ENCODE measurements around the gene CR1. TPM values are rescaled to one million over a fixed set of nuclear protein-coding genes. Genes with fewer than 3 reads are reported as not detected.
"Not testable (repeated sequence)": the region's sequence is repeated elsewhere in the genome, so short reads cannot be mapped to it uniquely, and the experiment has no call there.

The CR1 gene
- total RNA-seq, 2 donors from 2014 or later: 8.2 TPM; not detected in 1

DNA sequence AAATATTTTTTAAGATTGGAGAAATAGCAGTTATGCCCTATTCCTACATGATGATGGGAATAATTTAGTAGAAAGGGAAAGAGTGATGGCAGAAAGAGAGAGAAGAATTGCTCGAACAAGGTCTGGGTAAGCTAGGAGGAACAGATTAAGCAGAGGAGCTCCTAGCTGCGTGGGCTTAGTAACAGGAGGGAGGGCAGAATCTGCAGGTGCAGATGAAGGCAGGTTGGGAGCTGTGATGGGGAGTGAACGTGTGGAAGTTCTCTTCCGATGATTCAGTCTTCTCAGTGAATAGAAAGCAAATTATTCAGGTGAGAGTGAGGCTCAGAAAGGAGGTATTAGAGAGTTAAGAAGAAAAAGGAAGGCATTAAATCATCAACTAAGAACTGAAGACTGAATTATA is 8.3 kb upstream of the CR1 start:
- peaks cover 21 to 35% of the 10 kb centered on the region in 2 donors for H3K27me3 Mint-ChIP-seq
- no peak for ATAC-seq
- H3K4me3 Mint-ChIP-seq: no peak overlapping the region
- DNase-seq (ENCODE audit: low spot score): no peak
- no peaks in the 10 kb centered on the region for H3K9me3 Mint-ChIP-seq
- H3K4me1 Mint-ChIP-seq (ENCODE audit: low read depth in 2 of 2): no peaks in the 10 kb centered on the region
- no peak overlapping the region for H3K27ac Mint-ChIP-seq
- H3K36me3 Mint-ChIP-seq: no peaks in the 10 kb centered on the region

GRCh38 chr1:207493212-207493611 is 2.7 kb upstream of the CR1 start:
- H3K36me3 Mint-ChIP-seq: no peaks in the 10 kb centered on the region
- H3K9me3 Mint-ChIP-seq: no peaks in the 10 kb centered on the region
- peaks cover 4 to 5% of the 10 kb centered on the region in 2 donors for H3K4me1 Mint-ChIP-seq (ENCODE audit: low read depth in 2 of 2)
- no peak for DNase-seq (ENCODE audit: low spot score)
- peaks cover 21 to 31% of the 10 kb centered on the region in 2 donors for H3K27me3 Mint-ChIP-seq
- no peak overlapping the region for H3K27ac Mint-ChIP-seq
- no peak overlapping the region for H3K4me3 Mint-ChIP-seq
- no peak for ATAC-seq

DNA sequence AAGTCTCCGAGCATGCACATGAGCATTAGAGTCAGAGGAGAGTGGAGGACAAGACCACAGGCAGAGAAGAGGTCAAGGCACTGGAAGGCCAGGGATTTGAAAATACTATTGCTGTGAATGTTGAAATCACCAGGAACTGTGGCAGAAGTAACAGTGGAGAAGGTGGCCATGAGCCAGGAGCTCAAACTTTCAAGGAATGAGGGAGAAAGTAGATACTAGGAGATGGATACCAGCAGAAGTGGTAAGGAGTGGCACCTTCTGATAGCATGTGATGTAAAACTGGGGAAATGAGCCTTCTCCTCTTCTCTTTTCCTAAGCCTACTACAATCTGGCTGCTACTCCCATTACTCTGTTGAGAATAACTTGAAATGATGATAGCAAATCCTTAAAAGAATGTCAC is 1.8 kb upstream of the CR1 start:
- Mint-ChIP-seq H3K27me3 (peaks cover 26 to 40% of the 10 kb centered on the region in 2 donors), H3K4me3 (no peak overlapping the region), H3K9me3 (no peaks in the 10 kb centered on the region), H3K27ac (no peak overlapping the region), H3K36me3 (no peaks in the 10 kb centered on the region), H3K4me1 (ENCODE audit: low read depth in 2 of 2) (peaks cover 4 to 5% of the 10 kb centered on the region in 2 donors)
- ATAC-seq (no peak), DNase-seq (ENCODE audit: low spot score) (no peak)

DNA sequence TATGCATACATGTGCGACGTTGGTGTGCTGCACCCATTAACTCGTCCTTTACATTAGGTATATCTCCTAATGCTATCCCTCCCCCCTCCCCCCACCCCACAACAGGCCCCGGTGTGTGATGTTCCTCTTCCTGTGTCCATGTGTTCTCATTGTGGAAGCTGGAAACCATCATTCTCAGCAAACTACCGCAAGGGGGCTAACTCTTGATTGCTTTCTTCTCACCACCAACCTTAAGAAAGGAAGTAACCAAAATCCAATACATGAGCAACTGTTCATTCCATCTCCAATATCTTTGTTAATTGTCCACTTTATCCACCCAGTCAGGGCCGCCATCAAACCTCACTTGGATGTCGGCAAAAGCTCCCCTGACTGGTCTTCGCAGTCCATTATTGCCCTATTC is 676 bp upstream of the CR1 start:
- Mint-ChIP-seq H3K4me3 (peak overlapping the region; percentile 57), H3K27ac (peak overlapping the region in 1 of 2 donors; percentile 21), H3K27me3 (peaks cover 32 to 45% of the 10 kb centered on the region in 2 donors)
- H3K9me3 Mint-ChIP-seq; H3K4me1 Mint-ChIP-seq (ENCODE audit: low read depth in 2 of 2); H3K36me3 Mint-ChIP-seq; DNase-seq (ENCODE audit: low spot score); ATAC-seq: not testable (repeated sequence)

DNA sequence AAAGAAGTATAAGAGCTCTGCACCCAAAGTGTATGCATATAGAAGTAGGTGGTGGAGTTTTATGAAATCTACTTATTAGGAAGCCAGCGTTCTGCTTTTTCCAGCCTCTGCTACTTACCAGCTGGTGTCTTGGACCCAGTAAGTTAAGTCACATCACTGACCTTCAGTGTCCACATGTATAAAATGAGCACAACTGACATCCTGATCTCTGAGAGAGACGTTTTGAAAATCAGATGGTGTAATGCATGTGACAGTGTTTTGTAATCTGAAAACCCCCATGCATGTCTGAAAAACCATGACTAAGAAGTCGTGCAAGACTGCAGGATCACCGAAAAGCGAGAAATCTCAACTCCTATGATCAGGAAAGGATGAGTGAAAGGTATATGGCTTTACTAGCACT is 2.0 kb downstream of the CR1 start:
- Mint-ChIP-seq H3K27ac (no peak overlapping the region), H3K4me1 (ENCODE audit: low read depth in 2 of 2) (peaks cover 4 to 5% of the 10 kb centered on the region in 2 donors), H3K27me3 (peaks cover 41 to 57% of the 10 kb centered on the region in 2 donors), H3K36me3 (no peaks in the 10 kb centered on the region), H3K9me3 (no peaks in the 10 kb centered on the region), H3K4me3 (peak overlapping the region; percentile 13)
- ATAC-seq (no peak), DNase-seq (ENCODE audit: low spot score) (no peak)

DNA sequence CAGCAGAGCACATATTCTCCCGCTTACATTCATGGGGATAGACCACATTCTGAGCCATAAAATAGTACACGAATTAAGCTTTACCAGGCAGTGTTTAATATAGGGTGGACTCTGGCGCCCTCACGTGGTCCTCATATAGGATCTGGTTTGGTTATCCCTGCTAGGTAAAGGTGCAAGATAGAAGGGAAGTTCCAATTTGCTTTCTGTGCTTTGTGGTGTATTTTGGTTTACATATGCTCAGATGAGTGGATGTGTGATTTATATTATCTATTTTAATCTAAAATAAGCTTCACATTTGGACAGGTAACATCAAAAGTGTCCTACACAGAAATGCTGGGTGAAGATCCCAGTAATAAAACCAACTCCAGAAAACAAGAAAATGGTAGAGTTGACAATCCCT is 3.6 kb downstream of the CR1 start:
- no peaks in the 10 kb centered on the region for H3K9me3 Mint-ChIP-seq
- peak; percentile 74 to 81 for ATAC-seq
- no peak overlapping the region for H3K4me3 Mint-ChIP-seq
- peaks cover 49 to 68% of the 10 kb centered on the region in 2 donors for H3K27me3 Mint-ChIP-seq
- peaks cover 4 to 5% of the 10 kb centered on the region in 2 donors for H3K4me1 Mint-ChIP-seq (ENCODE audit: low read depth in 2 of 2)
- no peaks in the 10 kb centered on the region for H3K36me3 Mint-ChIP-seq
- H3K27ac Mint-ChIP-seq: no peak overlapping the region
- DNase-seq (ENCODE audit: low spot score): no peak

GRCh38 chr1:207500306-207500705 is 4.3 kb downstream of the CR1 start:
- H3K4me1 Mint-ChIP-seq (ENCODE audit: low read depth in 2 of 2): peaks cover 4 to 5% of the 10 kb centered on the region in 2 donors
- H3K9me3 Mint-ChIP-seq: no peaks in the 10 kb centered on the region
- peaks cover 49 to 65% of the 10 kb centered on the region in 2 donors for H3K27me3 Mint-ChIP-seq
- no peaks in the 10 kb centered on the region for H3K36me3 Mint-ChIP-seq
- DNase-seq (ENCODE audit: low spot score) (no peak), ATAC-seq (no peak)
- H3K27ac Mint-ChIP-seq: no peak overlapping the region
- H3K4me3 Mint-ChIP-seq: no peak overlapping the region

DNA sequence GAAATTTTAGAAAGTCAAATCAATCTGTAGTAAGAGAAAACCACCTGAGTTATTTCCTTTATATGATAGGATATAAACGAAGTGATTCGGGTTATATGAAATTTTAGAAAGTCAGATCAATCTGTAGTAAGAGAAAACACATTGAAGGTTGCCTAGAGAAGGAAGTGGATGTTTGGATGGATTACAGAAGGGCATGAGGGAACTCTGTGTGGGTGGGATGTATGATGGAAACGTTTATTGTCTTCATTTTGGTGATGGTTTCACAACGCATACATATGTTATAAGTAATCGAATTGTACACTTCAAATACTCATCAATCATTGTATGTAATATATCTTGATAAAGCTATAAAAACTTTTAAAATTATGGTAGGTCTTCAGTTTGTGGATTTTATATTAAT is 5.1 kb downstream of the CR1 start:
- Mint-ChIP-seq H3K36me3 (no peaks in the 10 kb centered on the region), H3K27ac (no peak overlapping the region), H3K4me1 (ENCODE audit: low read depth in 2 of 2) (no peaks in the 10 kb centered on the region), H3K4me3 (no peak overlapping the region), H3K9me3 (no peaks in the 10 kb centered on the region), H3K27me3 (peaks cover 41 to 60% of the 10 kb centered on the region in 2 donors)
- ATAC-seq: no peak
- DNase-seq (ENCODE audit: low spot score): no peak

DNA sequence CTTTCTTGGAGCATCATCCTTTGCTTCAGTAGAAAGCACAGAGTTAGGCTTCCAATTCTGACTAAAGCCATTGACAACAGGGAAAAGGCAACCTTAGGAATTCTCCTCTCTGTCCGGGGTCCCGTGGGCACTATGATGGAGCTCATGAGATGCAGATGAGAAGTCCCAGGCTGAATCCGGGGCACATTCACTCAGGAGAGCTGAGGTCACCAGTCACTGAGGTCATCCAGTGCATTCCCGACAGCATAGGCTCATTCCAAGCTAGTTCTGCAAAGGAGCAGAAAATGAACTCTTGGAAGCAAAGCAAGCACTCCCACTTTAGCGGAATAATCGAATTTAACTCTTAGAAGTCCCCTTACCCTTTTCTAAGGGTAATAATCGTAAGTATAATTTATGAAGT is 6.8 kb downstream of the CR1 start:
- Mint-ChIP-seq H3K4me1 (ENCODE audit: low read depth in 2 of 2) (no peaks in the 10 kb centered on the region), H3K4me3 (no peak overlapping the region), H3K36me3 (no peaks in the 10 kb centered on the region), H3K9me3 (no peaks in the 10 kb centered on the region), H3K27ac (no peak overlapping the region), H3K27me3 (peaks cover 41 to 67% of the 10 kb centered on the region in 2 donors)
- DNase-seq (ENCODE audit: low spot score) (no peak), ATAC-seq (no peak)

GRCh38 chr1:207503950-207504349 is 8.0 kb downstream of the CR1 start:
- Mint-ChIP-seq H3K36me3 (no peaks in the 10 kb centered on the region), H3K27ac (no peak overlapping the region), H3K9me3 (no peaks in the 10 kb centered on the region), H3K4me3 (no peak overlapping the region), H3K27me3 (peaks cover 34 to 59% of the 10 kb centered on the region in 2 donors), H3K4me1 (ENCODE audit: low read depth in 2 of 2) (no peaks in the 10 kb centered on the region)
- no peak for ATAC-seq
- DNase-seq (ENCODE audit: low spot score): no peak

- DNase-seq (ENCODE audit: low spot score): no peak
- H3K27me3 Mint-ChIP-seq: peaks cover 29 to 54% of the 10 kb centered on the region in 2 donors
- no peaks in the 10 kb centered on the region for H3K36me3 Mint-ChIP-seq
- no peak overlapping the region for H3K4me3 Mint-ChIP-seq
- no peaks in the 10 kb centered on the region for H3K4me1 Mint-ChIP-seq (ENCODE audit: low read depth in 2 of 2)
- no peak for ATAC-seq
- H3K27ac Mint-ChIP-seq: no peak overlapping the region
- H3K9me3 Mint-ChIP-seq: no peaks in the 10 kb centered on the region
These were observed 8.5 kb downstream of the CR1 start for GRCh38 chr1:207504438-207504837.

GRCh38 chr1:207510444-207510843 is 14.5 kb downstream of the CR1 start:
- no peaks in the 10 kb centered on the region for H3K9me3 Mint-ChIP-seq
- no peaks in the 10 kb centered on the region for H3K4me1 Mint-ChIP-seq (ENCODE audit: low read depth in 2 of 2)

DNA sequence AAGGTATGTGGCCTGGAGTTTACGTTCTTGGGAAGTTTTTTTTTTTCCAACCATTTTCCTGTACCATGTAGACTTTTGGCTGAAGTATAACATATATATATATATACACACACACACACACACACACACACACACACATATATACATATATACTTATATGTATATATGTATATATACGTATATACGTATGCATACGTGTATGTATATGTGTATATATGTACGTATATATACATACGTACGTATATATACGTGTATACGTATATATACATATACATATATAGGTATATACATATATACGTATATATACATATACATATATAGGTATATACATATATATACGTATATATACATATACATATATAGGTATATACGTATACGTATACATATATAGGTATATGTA is 18.9 kb downstream of the CR1 start:
- no peak overlapping the region for H3K4me3 Mint-ChIP-seq
- ATAC-seq: no peak
- no peaks in the 10 kb centered on the region for H3K4me1 Mint-ChIP-seq (ENCODE audit: low read depth in 2 of 2)
- DNase-seq (ENCODE audit: low spot score): no peak
- H3K27ac Mint-ChIP-seq: no peak overlapping the region
- peaks cover 22 to 43% of the 10 kb centered on the region in 2 donors for H3K27me3 Mint-ChIP-seq
- H3K9me3 Mint-ChIP-seq: no peaks in the 10 kb centered on the region
- no peaks in the 10 kb centered on the region for H3K36me3 Mint-ChIP-seq

More at GRCh38 chr1:207510444-207510843, 14.5 kb downstream of the CR1 start:
- H3K27ac Mint-ChIP-seq: no peak overlapping the region
- H3K27me3 Mint-ChIP-seq: peaks cover 20 to 45% of the 10 kb centered on the region in 2 donors
- ATAC-seq (no peak), DNase-seq (ENCODE audit: low spot score) (no peak)
- no peaks in the 10 kb centered on the region for H3K36me3 Mint-ChIP-seq
- no peak overlapping the region for H3K4me3 Mint-ChIP-seq

- Mint-ChIP-seq H3K4me3 (no peak overlapping the region), H3K4me1 (ENCODE audit: low read depth in 2 of 2) (no peaks in the 10 kb centered on the region), H3K36me3 (no peaks in the 10 kb centered on the region), H3K27me3 (peaks cover 25 to 52% of the 10 kb centered on the region in 2 donors), H3K27ac (no peak overlapping the region), H3K9me3 (no peaks in the 10 kb centered on the region)
- no peak for ATAC-seq
- no peak for DNase-seq (ENCODE audit: low spot score)
These were observed 20.8 kb downstream of the CR1 start for GRCh38 chr1:207516729-207517128.

DNA sequence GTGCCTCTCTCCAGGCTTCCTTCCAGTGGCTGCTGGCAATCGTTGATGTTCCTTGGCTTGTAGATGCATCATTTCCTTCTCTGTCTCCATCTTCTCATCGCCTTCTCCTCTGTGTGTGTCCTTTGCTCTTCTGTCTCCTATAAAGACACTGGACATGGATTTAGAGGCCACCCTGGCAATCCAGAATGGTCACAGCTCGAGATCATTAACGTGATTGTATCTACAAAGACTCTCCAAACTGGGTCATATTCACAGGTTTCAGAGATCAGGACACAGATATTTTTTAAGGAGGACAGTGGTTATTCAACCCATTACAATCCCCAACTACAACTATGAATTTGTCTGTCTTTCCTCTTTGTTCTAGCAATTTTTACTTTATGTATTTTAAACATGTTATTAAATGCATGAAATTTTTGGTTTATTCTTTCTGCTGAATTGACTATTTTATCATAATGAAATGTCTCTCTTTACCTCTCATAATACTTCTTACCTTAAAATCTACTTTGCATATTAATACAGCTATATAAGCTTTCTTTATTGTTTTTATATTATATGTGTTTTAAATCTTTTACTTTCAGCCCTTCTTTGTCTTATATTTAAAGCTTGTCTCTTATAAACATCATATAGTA is 22.8 kb downstream of the CR1 start:
- no peak overlapping the region for H3K4me3 Mint-ChIP-seq
- H3K36me3 Mint-ChIP-seq: no peaks in the 10 kb centered on the region
- ATAC-seq (no peak), DNase-seq (ENCODE audit: low spot score) (no peak)
- H3K27me3 Mint-ChIP-seq: peaks cover 22 to 48% of the 10 kb centered on the region in 2 donors
- no peaks in the 10 kb centered on the region for H3K9me3 Mint-ChIP-seq
- H3K27ac Mint-ChIP-seq: no peak overlapping the region
- H3K4me1 Mint-ChIP-seq (ENCODE audit: low read depth in 2 of 2): no peaks in the 10 kb centered on the region

Data from natural killer cell treated with Interleukin-12 subunit alpha and Interleukin-12 subunit beta and Interleukin-15 and Interleukin-18, amount 100 ng/mL, for 72 hours (primary cell).